GM19240 (cell line): ENCODE measurements around the gene RETN.
A peak's percentile ranks its signal among the peaks of the same experiment; 100 is the strongest.

Source experiments
- DNase-seq: peaks from one replicate; pipeline ENCODE4 v3.0.0; 2011; ENCODE audit warnings: low spot score; ENCODE audit not compliant: insufficient read length

The RETN gene

GRCh38 chr19:7681340-7682174 is 12.7 kb downstream of the RETN start:
- peak; percentile 89 for DNase-seq

DNA sequence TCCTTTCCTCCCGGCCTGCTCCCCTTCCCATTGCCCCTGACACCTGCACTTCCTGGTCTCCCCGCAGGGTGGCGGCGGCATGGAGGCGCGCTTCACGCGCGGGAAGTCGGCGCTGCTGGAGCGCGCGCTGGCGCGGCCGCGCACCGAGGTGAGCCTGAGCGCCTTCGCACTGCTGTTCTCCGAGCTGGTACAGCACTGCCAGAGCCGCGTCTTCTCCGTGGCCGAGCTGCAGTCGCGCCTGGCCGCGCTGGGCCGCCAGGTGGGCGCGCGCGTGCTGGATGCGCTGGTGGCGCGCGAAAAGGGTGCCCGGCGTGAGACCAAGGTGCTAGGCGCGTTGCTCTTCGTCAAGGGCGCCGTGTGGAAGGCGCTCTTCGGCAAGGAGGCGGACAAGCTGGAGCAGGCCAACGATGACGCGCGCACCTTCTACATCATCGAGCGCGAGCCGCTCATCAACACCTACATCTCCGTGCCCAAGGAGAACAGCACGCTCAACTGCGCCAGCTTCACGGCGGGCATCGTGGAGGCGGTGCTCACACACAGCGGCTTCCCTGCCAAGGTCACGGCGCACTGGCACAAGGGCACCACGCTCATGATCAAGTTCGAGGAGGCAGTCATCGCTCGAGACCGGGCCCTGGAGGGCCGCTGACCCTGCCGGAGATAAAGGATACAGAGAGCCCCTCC is 13.5 kb downstream of the RETN start:
- DNase-seq = no peak

GRCh38 chr19:7685546-7686445 is 16.9 kb downstream of the RETN start:
- DNase-seq = no peak

DNA sequence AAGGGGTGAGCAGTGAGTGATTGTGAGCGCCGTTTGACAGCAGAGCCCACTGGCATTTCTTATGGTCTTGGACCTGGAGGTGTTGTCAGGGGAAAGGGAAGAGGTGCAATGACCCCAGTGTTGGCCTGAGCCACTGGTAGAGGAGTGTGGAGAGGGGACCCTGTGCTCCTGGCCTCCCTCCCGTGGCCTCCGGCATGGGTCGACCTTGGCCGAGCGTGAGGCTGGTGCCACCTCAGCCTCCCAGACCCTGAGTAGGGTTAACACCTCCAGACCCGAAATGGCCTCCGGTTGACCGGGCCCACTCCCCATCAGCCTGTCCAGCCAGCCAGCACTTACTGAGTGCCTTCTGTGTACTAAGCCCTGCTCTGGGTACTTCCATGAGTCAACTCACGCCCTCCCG is 18.3 kb downstream of the RETN start:
- no peak for DNase-seq

DNA sequence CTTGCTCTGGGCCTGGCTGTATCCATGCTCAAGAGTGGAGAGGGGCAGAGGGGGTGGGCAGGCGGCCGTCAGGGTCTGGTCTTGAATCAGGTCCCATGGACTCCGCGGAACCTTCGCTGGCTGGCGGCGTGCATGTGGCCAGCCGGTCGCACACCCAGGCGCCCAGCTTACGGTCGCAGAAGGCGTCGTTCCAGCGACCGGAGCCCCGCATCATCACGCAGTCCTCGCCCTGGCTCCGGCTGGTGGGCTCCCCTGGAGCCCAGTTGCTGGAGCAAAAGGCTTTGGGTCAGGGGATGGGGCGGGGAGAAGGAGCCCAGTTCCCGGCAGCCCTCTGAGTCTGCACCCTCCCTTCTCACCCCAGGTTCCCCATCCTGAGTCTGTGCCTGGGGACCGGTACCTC is 20.3 kb downstream of the RETN start:
- no peak for DNase-seq

DNA sequence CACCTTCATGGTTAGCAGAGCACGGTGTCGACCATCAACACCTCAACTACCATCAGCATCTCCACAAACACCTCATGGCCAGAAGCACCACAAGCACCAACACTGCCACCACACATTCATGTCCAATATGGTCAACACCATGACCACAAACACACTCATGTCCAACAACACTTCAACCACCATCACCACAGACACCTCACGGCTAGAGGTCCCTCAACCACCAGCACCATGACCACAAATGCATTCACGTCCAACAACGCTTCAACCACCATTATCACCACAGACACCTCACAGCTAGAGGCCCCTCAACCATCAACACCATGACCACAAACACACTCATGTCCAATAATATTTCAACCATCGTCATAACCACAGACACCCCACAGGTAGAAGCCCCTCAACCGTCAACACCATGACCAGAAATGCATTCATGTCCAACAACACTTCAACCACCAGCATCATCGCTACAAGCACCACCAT is 22.0 kb downstream of the RETN start:
- DNase-seq = no peak

DNA sequence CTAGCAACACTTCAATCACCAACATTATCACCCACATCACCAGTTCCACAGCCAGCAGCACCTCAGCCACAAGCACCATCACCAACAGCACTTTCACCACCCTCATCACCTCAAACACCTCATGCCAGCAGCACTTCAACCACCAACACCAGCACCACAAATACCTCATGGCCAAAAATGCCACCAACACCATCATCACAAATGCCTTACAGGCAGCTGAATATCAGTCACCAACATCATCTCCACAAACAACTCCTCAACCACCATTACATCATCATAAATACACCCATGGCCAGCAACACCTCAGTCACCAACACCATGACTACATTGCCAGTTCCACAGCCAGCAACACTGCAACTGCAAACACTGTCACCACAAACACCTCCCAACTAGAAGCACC is 22.6 kb downstream of the RETN start:
- no peak for DNase-seq

- DNase-seq = no peak
Observed at GRCh38 chr19:7692417-7693088, 23.7 kb downstream of the RETN start.

GRCh38 chr19:7694499-7694898 is 25.6 kb downstream of the RETN start:
- DNase-seq = no peak

GRCh38 chr19:7697721-7698287 is 29.0 kb downstream of the RETN start:
- no peak for DNase-seq

GRCh38 chr19:7698583-7698982 is 29.7 kb downstream of the RETN start:
- no peak for DNase-seq

DNA sequence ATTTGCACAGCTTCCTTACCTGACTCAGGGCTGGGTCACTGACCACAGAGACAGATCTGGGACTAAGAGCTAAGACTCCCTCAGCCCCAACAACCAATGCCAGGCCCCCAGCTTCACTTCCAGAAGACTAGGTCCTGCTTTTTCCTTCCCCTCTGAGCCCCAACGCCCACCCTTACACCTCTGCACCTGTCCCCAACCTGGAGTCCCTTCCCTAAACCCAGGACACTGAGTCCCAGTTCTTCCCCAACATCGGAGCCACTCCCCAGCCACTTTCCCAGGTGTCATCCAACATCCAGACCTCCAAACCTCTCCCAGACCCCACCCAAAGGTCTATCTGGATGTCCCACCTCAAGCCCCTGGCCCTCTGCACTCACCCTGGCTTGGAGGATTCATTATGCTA is 30.2 kb downstream of the RETN start:
- no peak for DNase-seq

GRCh38 chr19:7699417-7700401 is 30.9 kb downstream of the RETN start:
- DNase-seq = no peak

GRCh38 chr19:7701049-7701653 is 32.3 kb downstream of the RETN start:
- no peak for DNase-seq

DNA sequence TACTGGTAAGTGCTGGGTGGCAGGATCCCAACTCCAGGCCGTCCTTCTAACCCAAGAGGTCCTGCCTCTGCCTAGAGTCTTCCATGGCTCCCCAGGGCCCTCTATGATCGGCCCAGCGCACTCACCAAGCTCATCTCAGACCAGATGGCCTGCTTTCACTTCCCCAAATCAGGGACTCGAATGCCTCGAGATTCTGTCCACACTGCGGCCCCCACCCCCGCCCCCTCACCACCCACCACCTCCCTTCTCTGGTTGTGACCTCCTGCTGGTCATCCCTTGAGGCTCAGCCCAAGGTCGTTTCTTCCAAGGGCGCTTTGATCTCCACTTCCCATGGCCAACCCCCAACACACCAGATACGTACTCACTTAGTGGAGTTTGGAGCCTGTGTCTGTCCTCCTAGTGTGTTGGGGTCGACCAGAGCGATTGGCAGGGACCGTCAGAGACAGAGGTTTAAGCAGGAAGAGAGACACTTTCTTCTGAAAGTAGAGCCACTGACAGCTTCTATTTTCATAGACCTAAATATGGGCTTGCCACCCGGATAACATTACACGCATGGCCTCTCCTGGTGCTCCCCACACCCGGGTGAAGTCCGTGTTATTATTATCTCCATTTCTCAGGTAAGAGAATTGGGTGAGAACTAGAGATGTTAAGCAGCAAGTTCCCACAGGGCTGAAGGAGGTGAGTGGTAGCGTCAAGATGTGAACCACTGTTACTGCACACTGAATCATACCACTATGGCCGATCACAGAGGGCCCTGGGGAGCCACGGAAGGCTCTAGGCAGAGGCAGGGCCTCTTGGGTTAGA is 33.0 kb downstream of the RETN start, which contains the start of gene FCER2:
TSS of gene FCER2 (minus strand) at position 478 of the 804 bp plus-strand sequence. CDS start 2,371 bp downstream, outside the sequence.
- DNase-seq = peak; percentile 58

- DNase-seq = no peak
Observed at GRCh38 chr19:7703332-7703731, 34.5 kb downstream of the RETN start.

GRCh38 chr19:7704280-7705060 is 35.6 kb downstream of the RETN start:
- DNase-seq = no peak
